ENCODE results near the gene SNCB. TPM values are rescaled to one million over a fixed set of nuclear protein-coding genes. Genes with fewer than 3 reads are reported as not detected.

SNCB gene
- total and polyA plus RNA-seq, 2 experiments from 2014 or later = 2.4 to 3.0 TPM

- DNase-seq (ENCODE audit: low read depth in 1 of 2, low spot score in 1 of 2) = no peak
- H3K27ac ChIP-seq = no peak overlapping the region
- no peaks in the 10 kb centered on the region for H3K4me1 ChIP-seq (ENCODE audit: low read depth)
- peaks cover 2% of the 10 kb centered on the region for H3K9me3 ChIP-seq (ENCODE audit: low read depth)
- no peaks in the 10 kb centered on the region for H3K27me3 ChIP-seq
- H3K36me3 ChIP-seq = no peaks in the 10 kb centered on the region
- H3K4me3 ChIP-seq = no peak overlapping the region
- TF ChIP-seq CTCF (IDR thresholded peaks at IDR 0.05; ENCODE audit: low read depth, low read length) = no peak
These were observed 47.3 kb downstream of the SNCB start for GRCh38 chr5:176583076-176583475.

- peaks cover 2% of the 10 kb centered on the region for H3K9me3 ChIP-seq (ENCODE audit: low read depth)
- no peaks in the 10 kb centered on the region for H3K4me1 ChIP-seq (ENCODE audit: low read depth)
- no peak for TF ChIP-seq CTCF (IDR thresholded peaks at IDR 0.05; ENCODE audit: low read depth, low read length)
- no peaks in the 10 kb centered on the region for H3K36me3 ChIP-seq
- DNase-seq (ENCODE audit: low read depth in 1 of 2, low spot score in 1 of 2) = no peak
- H3K27me3 ChIP-seq = no peaks in the 10 kb centered on the region
- H3K27ac ChIP-seq = no peak overlapping the region
- H3K4me3 ChIP-seq = no peak overlapping the region
These were observed 49.0 kb downstream of the SNCB start for GRCh38 chr5:176581361-176581760.

GRCh38 chr5:176579323-176579722 is 51.0 kb downstream of the SNCB start:
- TF ChIP-seq CTCF (IDR thresholded peaks at IDR 0.05; ENCODE audit: low read depth, low read length) = no peak
- no peaks in the 10 kb centered on the region for H3K4me1 ChIP-seq (ENCODE audit: low read depth)
- H3K27me3 ChIP-seq = no peaks in the 10 kb centered on the region
- no peaks in the 10 kb centered on the region for H3K36me3 ChIP-seq
- DNase-seq (ENCODE audit: low read depth in 1 of 2, low spot score in 1 of 2) = no peak
- H3K4me3 ChIP-seq = no peak overlapping the region
- H3K27ac ChIP-seq = no peak overlapping the region
- H3K9me3 ChIP-seq (ENCODE audit: low read depth) = no peaks in the 10 kb centered on the region

GRCh38 chr5:176578391-176578808 is 51.9 kb downstream of the SNCB start:
- Histone ChIP-seq H3K9me3 (ENCODE audit: low read depth) (no peaks in the 10 kb centered on the region), H3K27ac (no peak overlapping the region), H3K4me1 (ENCODE audit: low read depth) (no peaks in the 10 kb centered on the region), H3K27me3 (no peaks in the 10 kb centered on the region), H3K36me3 (no peaks in the 10 kb centered on the region), H3K4me3 (no peak overlapping the region)
- peak; percentile 36 to 53 for DNase-seq (ENCODE audit: low read depth in 1 of 2, low spot score in 1 of 2)
- peak; percentile 50 for TF ChIP-seq CTCF (IDR thresholded peaks at IDR 0.05; ENCODE audit: low read depth, low read length)

- no peaks in the 10 kb centered on the region for H3K4me1 ChIP-seq (ENCODE audit: low read depth)
These were observed 52.8 kb downstream of the SNCB start for GRCh38 chr5:176577312-176578176.

More at GRCh38 chr5:176577312-176578176, 52.8 kb downstream of the SNCB start:
- Histone ChIP-seq H3K36me3 (no peaks in the 10 kb centered on the region), H3K27me3 (no peaks in the 10 kb centered on the region), H3K27ac (no peak overlapping the region), H3K9me3 (ENCODE audit: low read depth) (no peaks in the 10 kb centered on the region), H3K4me3 (no peak overlapping the region)
- TF ChIP-seq CTCF (IDR thresholded peaks at IDR 0.05; ENCODE audit: low read depth, low read length) = no peak
- no peak for DNase-seq (ENCODE audit: low read depth in 1 of 2, low spot score in 1 of 2)
